Skin epidermis (tissue), 12 donors: ENCODE data around the gene ATP6V0C.

ENCODE experiments used
- H3K27ac ChIP-seq, 21 experiments: fragments of 200-600 bp; sonication (generic) in 11 of 21; one replicate each; pipeline ENCODE4 v1.5.0; 2020; ENCODE audit warnings: mild to moderate bottlenecking in 3 of 21, inconsistent platforms in 2 of 21, moderate library complexity in 2 of 21
- H3K4me3 ChIP-seq, 7 experiments: fragments of 200-600 bp; sonication (generic) in 2 of 7; one replicate each; pipeline ENCODE4 v1.5.0; 2020; ENCODE audit warnings: inconsistent platforms in 2 of 7, mild to moderate bottlenecking in 2 of 7, moderate library complexity in 1 of 7

ATP6V0C gene

DNA sequence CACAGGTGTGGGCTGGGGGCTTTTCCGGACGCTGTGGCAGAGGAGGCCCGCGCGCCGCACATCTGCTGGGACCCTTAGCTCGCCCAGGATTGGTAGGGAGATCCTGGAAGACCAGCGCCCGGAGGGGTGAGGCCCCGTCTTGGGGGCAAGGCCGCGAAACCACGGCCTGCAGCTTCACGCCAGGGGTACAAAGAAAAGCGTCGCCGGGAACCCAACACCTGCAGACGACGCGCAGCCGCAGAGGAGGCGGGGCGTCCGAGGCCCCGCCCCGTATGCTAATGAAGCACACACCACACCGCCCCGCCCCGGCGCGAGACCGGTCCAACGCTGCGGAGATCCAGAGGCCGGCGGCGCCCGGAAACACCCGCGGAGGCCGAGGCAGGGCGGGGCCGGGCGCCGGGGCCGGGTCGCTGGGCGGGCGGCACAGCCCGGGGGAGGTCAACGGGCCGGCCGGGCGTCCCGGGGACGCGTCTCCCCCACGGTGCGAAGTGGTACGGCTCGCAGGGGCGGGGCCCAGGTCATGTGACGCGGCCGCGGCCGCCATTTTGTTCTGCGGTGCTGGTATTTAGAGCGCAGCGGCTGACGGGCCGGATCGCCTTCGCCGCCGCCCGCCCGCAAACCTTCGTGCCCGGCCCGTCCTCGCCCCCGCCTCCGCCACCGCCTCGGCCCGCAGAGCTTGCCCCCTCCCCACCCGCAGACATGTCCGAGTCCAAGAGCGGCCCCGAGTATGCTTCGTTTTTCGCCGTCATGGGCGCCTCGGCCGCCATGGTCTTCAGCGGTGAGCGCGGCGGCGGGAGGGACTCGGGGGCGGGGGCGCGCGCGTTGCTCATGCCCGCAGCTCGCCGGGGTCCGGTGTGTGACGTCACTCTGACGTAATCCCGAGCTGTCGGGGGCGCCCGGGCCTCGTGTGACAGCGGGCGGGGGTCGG is at the start of gene ATP6V0C:
Gene ATP6V0C, plus strand, starts transcription at position 548 of the 928 bp plus-strand sequence. Its CDS starts 152 bp downstream, at position 700.
- peak within 1 kb of the TSS; percentile 80 to 100 (median 94) for H3K4me3 ChIP-seq
- H3K27ac ChIP-seq: peak within 1 kb of the TSS; percentile 94 to 100 (median 99)

DNA sequence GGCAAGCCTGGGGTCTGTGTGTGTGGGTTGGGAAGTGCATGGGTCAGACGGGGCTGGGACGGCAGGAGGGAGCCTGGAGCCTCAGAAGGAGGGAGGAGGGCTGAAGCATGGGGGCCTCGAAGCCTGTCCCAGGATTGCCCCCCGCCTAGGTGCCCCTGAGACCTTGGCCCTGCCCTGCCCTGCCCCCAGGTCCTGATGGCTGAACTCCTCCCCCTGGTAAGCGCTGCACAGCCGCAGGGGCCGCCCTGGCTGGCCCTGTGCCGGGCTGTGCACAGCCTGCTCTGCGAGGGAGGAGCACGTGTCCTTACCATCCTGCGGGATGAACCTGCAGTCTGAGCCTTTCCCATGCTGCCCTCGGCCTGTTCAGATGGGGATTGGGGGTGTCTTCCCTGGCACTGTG is 49.4 kb upstream of the ATP6V0C start:
- H3K4me3 ChIP-seq: no peak overlapping the region
- H3K27ac ChIP-seq: no peak overlapping the region

DNA sequence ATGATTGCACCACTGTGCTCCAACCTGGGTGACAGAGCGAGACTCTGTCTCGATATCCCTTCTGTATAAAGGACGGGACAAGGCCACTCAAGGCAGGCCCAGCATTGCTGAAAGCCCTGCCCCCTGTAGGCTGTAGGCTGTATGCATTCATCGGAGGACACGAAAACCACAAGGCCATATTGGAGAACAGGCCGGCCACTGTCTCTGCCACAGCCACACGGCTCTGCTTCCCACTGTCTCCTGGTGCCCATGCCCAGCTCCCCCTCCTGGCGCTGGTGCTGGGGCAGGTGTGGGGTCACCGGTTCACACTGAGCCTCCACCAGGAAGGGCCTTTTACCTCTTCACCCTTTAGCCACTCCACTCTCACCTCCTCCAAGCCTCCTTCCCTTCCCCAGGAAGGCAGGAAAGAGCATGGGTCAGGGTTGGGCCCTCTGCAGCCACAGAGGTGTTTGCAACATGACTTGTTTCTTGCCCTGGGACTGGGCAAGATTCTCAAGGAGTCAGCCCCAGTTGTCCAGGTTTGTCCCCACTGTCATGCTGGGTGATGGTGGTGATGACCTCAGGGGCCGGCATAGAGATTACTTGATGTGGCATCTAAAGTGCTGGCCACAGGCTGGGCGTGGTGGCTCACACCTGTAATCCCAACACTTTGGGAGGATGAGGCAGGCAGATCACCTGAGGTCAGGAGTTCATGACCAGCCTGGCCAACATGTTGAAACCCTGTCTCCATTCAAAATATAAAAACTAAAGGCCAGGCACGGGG is 47.9 kb upstream of the ATP6V0C start:
- no peak overlapping the region for H3K4me3 ChIP-seq
- no peak overlapping the region for H3K27ac ChIP-seq

DNA sequence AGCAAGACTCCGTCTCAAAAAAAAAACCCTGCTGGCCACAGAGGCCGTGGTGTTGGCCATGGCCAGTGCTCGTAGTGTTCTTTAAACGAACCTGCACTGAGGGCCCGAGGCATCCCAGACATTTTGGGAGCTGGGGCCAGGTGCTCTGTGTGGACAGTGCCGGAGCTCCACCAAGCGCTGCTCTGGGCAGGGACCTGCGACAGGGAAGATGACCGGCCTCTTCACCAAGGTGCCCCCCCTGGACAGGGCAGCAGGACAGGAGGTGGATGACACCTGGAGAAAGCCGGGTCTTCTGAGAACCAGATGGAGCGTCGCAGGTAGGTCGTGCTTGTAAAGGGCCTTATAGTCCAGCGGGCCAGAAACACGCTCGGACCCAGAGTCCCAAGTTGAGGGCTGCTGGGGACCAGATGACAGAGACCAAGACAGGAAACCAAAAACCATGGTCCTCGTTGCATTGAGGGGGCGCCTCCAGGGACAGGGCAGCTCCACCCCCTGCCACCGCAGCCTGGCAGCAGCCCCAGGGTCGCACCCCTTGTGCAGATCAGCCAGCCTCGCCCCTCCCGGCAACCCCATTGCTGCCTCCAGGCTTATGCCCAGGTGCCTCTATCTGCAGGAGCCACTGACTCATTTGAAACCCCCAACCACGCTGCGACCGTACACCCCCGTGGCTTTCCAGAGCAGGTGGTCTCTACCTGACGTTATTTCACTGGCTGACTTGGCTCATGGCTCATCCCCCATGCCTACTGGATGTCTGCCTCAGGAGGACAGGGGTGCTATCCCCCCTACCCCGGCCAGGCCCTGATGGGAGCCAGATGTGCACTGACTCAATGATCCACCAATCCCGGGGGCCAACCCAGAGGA is 46.9 kb upstream of the ATP6V0C start:
- peak overlapping the region in 2 of 7 experiments; percentile 39 to 51 for H3K4me3 ChIP-seq
- peak overlapping the region in 5 of 21 experiments; percentile 35 to 82 (median 70) for H3K27ac ChIP-seq

DNA sequence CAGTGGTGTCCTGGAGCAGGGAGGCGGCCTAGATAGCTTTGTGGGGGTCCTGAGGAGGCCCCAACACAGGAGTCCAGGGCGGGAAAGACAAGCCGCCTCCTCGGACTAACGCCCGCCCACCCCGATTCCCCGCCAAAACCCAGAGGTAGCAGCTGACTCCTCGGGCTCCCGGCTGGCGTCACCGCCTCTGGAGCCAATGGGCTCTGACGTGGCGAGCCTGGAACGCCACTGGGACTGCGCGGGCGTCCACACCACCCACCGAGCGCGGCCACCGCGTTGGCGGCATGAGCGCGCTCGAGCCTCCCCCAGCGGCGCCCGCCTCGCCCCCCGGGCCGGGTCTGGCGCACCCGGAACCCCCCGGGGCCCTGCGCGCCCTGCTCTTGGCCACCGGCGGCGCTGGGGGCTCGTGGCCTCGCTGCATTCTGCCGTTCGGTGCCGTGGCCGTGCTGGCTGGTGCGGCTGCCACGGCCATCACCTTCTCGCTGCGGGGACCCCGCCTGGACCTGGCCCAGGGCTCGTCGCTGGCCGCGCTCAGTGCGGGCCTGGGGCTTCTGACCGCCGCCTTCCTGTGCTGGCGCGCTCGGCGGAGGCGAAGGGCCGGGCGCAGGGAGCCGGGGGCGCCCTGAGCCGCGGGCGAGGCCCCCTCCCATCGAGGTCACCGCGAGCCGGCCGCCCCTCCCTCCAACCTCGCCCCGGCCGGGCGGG is 46.1 kb upstream of the ATP6V0C start:
- peak overlapping the region in 16 of 21 experiments; percentile 13 to 86 (median 62) for H3K27ac ChIP-seq
- H3K4me3 ChIP-seq: peak overlapping the region; percentile 19 to 52 (median 38)

DNA sequence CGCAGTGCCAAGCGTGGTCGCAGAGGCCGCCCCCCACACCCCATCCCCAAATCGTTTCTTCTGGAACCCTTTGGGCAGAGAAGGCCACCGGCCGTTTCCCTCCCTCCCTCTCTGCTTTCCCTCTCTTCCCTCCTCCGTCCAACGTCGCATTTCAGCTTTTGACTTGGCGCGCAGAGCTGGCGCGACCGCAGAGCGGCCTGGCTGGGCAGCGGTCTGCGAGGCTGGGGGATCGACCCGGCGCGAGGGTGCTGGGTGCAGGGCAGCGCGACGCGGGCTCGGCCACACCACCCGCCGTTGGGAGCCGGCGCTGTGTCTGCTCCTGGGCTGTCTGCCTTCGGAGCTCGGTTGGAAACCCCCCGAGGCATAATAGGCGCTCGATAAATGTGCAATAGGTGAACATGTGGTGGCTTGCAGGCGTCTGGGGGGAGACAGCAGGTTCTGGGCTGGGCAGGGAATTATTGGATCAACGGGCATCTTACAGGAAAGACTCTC is 45.5 kb upstream of the ATP6V0C start:
- H3K27ac ChIP-seq: peak overlapping the region in 16 of 21 experiments; percentile 13 to 86 (median 62)

DNA sequence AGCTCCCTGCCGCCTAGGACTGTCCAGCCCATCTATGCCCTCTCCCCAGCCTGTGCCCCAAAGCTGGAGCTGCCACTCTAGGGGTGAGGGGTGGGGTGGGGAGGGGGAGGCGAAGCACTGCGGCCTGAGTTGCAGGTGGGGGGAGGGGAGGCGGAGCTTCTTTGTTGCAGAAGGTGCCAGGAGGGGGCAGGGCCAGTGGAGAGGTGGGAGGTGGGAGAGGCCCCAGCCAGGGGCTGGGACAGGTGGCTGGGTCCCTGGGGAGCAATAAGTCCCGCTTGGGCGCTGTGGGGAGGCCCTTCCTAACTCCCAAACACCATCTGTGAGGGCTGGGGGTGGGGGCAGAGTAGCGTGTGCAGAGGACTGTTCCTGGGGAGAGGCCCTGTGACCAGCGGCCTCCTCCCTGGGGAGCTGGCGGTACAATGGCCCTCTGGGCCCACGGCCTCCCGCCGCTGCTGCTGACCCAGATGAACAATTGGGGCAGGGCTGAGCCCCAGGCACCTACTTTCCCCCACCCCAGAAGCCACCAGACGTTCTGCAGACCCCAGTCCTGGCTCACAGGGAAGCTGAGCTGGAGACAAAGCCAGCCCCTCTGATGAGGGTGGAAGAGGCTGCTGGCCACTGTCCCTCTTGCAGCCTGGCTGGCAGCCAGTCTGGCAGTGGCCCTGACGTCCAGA is 44.9 kb upstream of the ATP6V0C start:
- Histone ChIP-seq H3K27ac (peak overlapping the region in 2 of 21 experiments; percentile 10 to 35), H3K4me3 (peak overlapping the region in 4 of 7 experiments; percentile 25 to 52 (median 38))

More for the DNA sequence above, 45.5 kb upstream of the ATP6V0C start:
- H3K4me3 ChIP-seq: peak overlapping the region; percentile 19 to 52 (median 38)

DNA sequence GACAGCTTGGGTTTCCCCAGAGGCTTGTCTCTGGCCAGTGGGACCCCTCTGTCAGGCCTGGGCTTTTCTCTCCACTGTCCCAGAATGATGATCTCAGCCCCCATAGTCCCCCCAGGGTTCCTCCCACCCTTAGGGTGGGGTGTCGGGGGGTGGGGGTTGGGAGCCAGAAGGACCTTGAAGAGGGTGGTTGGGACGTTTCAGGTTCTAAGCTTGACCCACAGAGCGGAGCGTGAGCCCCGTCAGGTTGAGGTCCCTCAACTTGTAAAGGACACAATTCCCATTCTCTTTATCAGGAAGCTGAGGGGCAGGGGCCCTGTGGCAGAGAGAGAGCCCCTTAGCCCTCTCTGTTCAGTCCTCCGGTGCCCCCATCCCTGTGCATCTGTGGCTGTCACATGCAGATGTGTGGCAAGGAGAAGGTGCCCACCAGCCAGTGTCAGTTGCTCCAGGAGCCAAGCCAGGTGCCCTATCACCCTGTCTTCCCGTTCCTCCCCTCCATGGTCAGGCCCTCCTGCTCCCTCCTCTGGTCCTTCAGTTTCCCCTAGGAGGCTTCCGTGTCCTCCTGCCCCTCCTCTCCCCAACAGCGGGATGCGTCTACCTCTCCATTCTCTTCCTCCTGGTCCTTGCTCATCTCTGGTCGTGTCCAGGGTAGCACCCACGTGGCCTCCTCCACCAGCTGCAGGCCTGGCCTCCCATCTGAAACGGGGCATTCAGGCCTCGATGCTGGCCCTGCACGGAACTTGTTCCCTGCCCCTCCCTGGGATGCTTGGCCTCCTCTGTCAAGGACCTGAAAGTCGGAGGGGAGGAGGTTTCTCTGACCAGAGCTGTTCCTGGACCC is 44.1 kb upstream of the ATP6V0C start:
- H3K27ac ChIP-seq: peak overlapping the region in 1 of 21 experiments; percentile 10
- no peak overlapping the region for H3K4me3 ChIP-seq

DNA sequence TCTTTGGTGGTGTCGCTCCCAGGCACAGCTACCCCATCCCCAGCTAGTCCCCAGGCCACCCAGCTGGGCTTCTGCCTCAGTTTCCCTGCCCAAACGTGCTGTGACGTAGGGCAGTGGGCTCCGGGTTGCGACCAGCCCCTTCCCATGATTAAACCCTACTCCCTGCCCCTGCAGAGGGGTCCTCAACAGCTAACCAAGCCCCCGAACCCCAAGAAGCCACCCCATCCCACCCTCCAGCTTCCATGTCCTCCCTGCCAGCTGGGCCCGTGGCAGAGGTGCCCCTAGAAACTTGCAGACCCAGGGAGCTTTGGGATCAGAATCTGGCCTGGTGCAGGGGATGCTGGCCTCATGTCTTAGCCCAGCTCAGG is 43.5 kb upstream of the ATP6V0C start:
- Histone ChIP-seq H3K4me3 (no peak overlapping the region), H3K27ac (peak overlapping the region in 1 of 21 experiments; percentile 69)

DNA sequence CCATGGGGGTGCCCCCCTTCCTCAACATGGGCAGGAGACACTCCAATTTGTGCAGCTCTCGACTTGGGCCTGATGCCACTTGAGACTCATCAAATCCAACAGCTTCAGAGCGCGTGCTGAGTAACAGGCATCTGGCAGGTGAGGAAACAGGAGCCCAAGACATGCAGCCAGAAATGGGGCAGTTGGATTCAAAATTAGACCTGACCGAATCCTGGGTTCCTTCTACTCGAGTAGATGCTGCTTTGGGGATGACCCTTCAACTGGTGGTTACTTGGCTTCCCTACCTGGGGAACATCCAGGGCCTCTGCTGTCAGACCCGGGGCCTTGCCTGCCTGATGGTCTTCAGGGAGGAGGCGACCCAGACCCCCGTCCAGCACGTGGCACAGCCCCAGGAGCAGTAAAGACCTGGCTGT is 43.1 kb upstream of the ATP6V0C start:
- H3K4me3 ChIP-seq: no peak overlapping the region
- H3K27ac ChIP-seq: peak overlapping the region in 5 of 21 experiments; percentile 24 to 69 (median 59)

DNA sequence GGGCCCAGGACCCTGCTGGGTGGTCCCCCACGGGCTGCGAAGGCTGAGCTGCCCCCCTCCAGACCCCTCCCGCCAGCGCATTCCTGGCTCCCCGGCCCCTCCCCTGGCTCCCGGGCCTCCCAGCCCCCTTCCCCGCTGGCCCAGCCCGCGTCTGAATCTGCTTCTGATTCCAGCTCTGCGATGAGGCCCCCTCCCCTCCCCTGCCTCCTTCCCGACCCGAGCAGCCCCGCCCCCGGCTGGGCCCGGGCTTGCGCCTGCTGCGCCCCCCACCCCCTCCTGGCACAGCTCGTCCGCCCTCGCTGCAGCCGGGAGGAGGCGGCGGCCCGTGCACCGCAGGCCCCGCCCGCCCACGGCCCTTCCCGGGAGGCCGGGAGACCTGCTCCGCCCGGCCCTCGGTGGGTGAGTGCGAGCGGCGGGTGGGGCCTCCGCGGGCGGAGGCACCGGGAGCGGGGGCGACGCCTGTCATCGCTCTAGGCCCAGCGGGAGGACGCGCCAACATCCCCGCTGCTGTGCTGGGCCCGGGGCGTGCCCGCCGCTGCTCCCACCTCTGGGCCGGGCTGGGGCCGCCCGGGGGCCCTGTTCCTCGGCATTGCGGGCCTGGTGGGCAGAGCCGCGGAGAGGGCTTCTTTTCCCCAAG is 42.6 kb upstream of the ATP6V0C start, which contains the start of gene NTN3:
Gene NTN3, plus strand, starts transcription at position 282 of the 637 bp plus-strand sequence. CDS start 405 bp downstream, outside the sequence.
- peak within 1 kb of the TSS in 6 of 21 experiments; percentile 24 to 69 (median 46) for H3K27ac ChIP-seq

DNA sequence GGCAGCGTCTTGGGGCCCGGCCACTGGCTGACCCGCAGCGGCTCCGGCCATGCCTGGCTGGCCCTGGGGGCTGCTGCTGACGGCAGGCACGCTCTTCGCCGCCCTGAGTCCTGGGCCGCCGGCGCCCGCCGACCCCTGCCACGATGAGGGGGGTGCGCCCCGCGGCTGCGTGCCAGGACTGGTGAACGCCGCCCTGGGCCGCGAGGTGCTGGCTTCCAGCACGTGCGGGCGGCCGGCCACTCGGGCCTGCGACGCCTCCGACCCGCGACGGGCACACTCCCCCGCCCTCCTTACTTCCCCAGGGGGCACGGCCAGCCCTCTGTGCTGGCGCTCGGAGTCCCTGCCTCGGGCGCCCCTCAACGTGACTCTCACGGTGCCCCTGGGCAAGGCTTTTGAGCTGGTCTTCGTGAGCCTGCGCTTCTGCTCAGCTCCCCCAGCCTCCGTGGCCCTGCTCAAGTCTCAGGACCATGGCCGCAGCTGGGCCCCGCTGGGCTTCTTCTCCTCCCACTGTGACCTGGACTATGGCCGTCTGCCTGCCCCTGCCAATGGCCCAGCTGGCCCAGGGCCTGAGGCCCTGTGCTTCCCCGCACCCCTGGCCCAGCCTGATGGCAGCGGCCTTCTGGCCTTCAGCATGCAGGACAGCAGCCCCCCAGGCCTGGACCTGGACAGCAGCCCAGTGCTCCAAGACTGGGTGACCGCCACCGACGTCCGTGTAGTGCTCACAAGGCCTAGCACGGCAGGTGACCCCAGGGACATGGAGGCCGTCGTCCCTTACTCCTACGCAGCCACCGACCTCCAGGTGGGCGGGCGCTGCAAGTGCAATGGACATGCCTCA is 41.9 kb upstream of the ATP6V0C start:
- H3K27ac ChIP-seq: peak overlapping the region in 5 of 21 experiments; percentile 24 to 69 (median 33)
- H3K4me3 ChIP-seq: peak overlapping the region in 3 of 7 experiments; percentile 17 to 28 (median 23)

More for the DNA sequence above, 42.6 kb upstream of the ATP6V0C start, which contains the start of gene NTN3:
- peak within 1 kb of the TSS in 4 of 7 experiments; percentile 6 to 28 (median 20) for H3K4me3 ChIP-seq

DNA sequence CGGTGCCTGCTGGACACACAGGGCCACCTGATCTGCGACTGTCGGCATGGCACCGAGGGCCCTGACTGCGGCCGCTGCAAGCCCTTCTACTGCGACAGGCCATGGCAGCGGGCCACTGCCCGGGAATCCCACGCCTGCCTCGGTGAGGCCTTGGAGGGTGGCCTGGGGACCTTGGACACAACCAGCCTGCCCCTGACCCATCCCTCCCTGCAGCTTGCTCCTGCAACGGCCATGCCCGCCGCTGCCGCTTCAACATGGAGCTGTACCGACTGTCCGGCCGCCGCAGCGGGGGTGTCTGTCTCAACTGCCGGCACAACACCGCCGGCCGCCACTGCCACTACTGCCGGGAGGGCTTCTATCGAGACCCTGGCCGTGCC is 41.3 kb upstream of the ATP6V0C start:
- Histone ChIP-seq H3K27ac (no peak overlapping the region), H3K4me3 (no peak overlapping the region)

DNA sequence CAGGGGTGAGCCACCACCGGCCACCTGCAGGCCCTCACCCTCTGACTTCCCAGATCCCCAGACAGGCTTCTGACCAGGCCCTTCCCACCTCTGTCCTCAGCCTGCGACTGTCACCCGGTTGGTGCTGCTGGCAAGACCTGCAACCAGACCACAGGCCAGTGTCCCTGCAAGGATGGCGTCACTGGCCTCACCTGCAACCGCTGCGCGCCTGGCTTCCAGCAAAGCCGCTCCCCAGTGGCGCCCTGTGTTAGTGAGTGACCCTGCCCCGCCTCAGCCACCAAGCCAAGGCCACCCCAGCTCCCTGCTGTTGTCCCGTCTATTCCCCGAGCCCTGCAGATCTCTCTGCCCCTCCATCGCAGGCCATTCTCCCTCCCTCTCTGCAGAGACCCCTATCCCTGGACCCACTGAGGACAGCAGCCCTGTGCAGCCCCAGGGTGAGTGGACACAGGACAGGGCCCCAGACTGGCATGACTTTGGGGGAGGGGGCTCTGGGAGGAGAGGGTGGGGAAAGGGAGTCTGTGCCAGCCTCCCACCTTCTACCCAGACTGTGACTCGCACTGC is 40.8 kb upstream of the ATP6V0C start:
- Histone ChIP-seq H3K4me3 (no peak overlapping the region), H3K27ac (no peak overlapping the region)

DNA sequence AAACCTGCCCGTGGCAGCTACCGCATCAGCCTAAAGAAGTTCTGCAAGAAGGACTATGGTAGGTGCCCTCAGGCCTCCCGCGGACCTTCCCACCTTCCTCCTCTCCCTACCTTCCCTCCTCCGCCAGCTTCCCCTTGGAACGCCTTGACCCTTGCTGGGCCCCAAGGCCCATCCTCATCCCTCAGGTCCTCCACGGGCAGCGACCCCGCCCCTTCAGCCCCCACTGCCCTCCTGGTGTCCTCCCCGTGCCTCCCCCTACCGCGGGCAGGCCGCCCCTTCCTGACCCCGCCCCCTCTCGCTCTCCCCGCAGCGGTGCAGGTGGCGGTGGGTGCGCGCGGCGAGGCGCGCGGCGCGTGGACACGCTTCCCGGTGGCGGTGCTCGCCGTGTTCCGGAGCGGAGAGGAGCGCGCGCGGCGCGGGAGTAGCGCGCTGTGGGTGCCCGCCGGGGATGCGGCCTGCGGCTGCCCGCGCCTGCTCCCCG is 40.3 kb upstream of the ATP6V0C start:
- H3K4me3 ChIP-seq: peak overlapping the region in 5 of 7 experiments; percentile 59 to 79 (median 71)
- peak overlapping the region in 1 of 21 experiments; percentile 44 for H3K27ac ChIP-seq
